Choroid plexus epithelial cell (primary cell): ENCODE data around the gene CACNA1G.
A peak's percentile ranks its signal among the peaks of the same experiment; 100 is the strongest.

Experiments used
- DNase-seq: peaks from one replicate; pipeline ENCODE4 v3.0.0-alpha.2; 2010; ENCODE audit warnings: low read depth
- H3K4me3 ChIP-seq: 2 replicates; pipeline ENCODE4 v1.5.1; 2011; ENCODE audit warnings: low read depth, mild to moderate bottlenecking, control low read depth, low read length, moderate library complexity
- CTCF ChIP-seq: conservative IDR thresholded peaks from 2 replicates; pipeline ENCODE4 v1.5.1; 2011; ENCODE audit warnings: low read depth, mild to moderate bottlenecking, control low read depth, inconsistent platforms, low read length, moderate library complexity

CACNA1G gene

GRCh38 chr17:50586421-50587247 is 26.1 kb downstream of the CACNA1G start:
- DNase-seq = no peak
- no peak overlapping the region for H3K4me3 ChIP-seq
- no peak for TF ChIP-seq CTCF

DNA sequence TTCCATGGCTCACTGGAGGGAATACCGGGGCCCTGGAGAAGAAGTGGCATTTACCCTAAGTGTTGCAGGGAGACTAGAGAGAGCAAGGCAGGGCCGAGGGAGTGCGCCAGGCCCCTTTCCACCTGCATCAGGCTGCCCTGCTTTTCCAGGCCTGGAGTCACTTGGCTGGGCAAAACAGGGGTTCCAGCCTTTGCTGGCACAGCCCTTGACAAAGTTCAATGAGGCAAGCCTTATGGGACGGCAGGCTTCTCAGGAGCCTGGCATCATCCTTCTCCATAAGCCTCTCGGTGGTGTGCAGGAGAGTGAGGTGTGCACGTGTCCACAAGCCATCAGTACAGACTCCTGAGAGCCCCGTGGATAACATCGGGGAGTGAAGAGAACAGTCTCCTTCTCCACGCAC is 27.1 kb downstream of the CACNA1G start:
- H3K4me3 ChIP-seq = no peak overlapping the region
- TF ChIP-seq CTCF = no peak

GRCh38 chr17:50588391-50589049 is 28.0 kb downstream of the CACNA1G start:
- no peak overlapping the region for H3K4me3 ChIP-seq
- peak; percentile 14 for DNase-seq
- TF ChIP-seq CTCF = no peak

More for the DNA sequence above, 27.1 kb downstream of the CACNA1G start:
- DNase-seq = no peak

DNA sequence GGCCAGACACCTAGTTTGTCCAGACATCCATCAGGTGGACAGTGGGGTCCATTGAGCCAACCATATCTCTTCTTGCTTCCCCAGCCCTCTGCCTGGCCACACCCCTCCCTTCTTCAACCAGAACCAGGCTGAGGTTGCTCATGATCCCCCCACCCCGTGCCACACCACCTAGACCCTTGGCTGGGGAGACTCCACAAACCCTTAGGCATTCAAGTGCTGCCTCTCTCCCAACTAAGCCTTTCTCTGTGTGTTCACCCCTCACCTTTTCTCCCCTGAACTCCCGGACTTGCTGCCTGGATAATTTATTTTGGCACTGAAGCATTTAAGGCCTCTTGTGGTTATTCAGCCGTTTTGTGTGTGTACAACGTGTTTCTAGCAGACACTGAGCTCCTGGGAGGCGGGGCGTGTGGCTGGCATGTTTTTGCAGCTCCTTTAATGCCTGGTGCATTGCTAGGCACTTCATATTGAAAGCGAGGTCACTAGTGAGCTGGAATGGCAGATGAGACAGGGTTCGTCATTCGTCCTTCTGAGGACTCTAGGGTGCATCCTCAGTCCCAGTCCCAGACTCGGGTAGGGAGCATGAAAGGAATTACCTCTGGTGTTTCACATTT is 28.7 kb downstream of the CACNA1G start:
- TF ChIP-seq CTCF = no peak
- no peak overlapping the region for H3K4me3 ChIP-seq
- DNase-seq = peak; percentile 66

DNA sequence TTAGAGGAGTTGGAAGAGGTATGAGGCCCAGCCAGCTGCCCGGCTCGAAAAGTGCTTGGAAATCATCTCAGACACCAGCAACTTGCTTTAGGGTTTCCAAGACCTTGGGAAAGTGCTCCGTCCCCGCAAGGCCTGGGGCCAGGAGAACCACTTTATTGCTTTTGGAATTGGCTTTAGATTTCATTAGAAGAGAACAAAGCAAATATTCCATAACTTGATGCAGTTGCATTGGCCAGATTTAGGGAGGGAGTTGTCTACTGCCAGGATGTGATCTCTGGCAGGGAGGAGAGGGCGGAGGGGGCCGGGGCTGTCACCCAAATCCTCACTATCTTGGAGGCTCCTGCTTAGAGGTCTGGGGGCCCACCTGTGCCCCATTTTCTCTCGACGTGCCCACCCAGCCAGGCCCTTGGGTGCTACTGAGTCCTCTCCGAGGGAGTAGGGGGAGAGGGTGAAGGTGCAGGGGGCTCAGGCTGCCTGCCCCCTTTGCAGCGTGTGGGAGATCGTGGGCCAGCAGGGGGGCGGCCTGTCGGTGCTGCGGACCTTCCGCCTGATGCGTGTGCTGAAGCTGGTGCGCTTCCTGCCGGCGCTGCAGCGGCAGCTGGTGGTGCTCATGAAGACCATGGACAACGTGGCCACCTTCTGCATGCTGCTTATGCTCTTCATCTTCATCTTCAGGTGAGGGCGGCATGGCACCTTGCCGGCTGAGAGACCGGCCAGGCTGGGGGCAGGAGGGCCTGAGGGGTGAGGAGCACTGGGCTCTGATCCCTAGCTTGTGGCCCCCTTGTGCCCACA is 30.6 kb downstream of the CACNA1G start:
- H3K4me3 ChIP-seq = no peak overlapping the region
- no peak for TF ChIP-seq CTCF
- DNase-seq = no peak

DNA sequence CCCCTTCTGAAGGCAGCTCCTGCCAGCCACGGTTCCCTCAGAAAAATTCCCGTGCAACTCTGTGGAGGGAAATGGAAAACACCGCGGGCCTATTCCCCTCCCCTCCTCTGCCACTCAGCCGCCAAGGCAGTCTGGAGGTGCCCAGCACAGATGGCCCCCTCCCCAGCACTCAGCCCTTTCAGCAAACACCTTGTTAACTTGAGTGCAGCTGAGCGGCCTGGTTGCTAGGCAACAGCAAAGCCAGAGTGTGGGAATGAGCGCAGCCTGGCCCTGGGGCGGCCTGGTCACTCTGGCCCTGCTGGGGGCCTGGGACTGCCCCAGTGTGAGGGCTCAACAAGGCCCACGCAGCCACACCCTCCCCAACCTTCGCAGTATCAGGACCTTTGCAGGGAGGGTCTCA is 32.8 kb downstream of the CACNA1G start:
- TF ChIP-seq CTCF = no peak
- no peak overlapping the region for H3K4me3 ChIP-seq
- DNase-seq = no peak
